Measurements from ENCODE around the gene TACC2.

The TACC2 gene

DNA sequence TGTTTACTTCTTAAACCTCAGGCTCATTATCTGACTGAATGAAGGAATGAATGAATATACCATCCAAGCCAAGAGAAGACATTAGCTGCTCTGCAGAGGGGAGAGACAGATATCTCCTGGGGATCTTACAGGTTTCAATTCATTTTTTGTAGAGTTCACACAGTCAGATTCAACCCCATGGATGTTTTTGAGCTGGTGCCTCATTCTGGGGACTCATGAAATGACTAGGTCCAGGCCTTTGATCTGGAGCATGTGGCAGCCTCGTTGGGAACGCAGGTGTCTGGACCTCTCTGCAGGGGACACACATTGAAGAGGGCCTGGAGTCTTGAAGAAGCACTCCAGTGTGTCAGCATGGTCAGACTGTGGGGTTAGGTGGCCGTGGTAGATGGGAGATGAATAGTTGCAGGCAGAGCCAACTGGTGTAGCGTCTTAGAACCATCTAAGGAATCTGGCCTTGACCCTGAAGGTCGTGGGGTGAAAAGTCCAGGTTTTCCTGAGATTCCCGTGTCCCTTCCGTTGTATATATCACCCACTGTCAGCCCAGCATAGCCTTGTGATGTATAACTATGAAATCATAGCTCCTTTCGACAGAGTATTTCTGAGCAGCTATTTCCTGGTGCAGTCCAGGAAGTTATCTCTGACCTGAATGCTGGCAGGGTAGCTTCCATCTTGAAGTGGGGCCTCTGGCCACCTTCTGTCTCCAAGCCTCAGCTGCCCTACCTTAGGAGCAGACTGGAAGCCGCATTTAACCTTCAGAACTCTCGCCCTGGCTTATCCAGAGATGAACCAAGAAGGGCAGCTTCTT, 304.4 kb downstream of the TACC2 start:
- TF ChIP-seq, protein P1, sequence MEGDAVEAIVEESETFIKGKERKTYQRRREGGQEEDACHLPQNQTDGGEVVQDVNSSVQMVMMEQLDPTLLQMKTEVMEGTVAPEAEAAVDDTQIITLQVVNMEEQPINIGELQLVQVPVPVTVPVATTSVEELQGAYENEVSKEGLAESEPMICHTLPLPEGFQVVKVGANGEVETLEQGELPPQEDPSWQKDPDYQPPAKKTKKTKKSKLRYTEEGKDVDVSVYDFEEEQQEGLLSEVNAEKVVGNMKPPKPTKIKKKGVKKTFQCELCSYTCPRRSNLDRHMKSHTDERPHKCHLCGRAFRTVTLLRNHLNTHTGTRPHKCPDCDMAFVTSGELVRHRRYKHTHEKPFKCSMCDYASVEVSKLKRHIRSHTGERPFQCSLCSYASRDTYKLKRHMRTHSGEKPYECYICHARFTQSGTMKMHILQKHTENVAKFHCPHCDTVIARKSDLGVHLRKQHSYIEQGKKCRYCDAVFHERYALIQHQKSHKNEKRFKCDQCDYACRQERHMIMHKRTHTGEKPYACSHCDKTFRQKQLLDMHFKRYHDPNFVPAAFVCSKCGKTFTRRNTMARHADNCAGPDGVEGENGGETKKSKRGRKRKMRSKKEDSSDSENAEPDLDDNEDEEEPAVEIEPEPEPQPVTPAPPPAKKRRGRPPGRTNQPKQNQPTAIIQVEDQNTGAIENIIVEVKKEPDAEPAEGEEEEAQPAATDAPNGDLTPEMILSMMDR (IDR thresholded peaks at IDR 0.05; ENCODE audit: insufficient read depth, low read length, missing control alignments), result no peak
- no peak overlapping the region for H3K4me3 ChIP-seq (ENCODE audit: low read depth, low read length)
- no peak for DNase-seq (ENCODE audit: low read depth, low spot score)
- ChIA-PET CTCF (interaction anchor here (0.8 to 8.6 kb wide), 12 partner anchors 9 to 273 kb away, joined by 3 to 146 read pairs (median 3); partner anchors contain the start of gene ARMS2), POLR2A (no interaction called here)

GRCh38 chr10:122293961-122294380, 305.0 kb downstream of the TACC2 start:
- H3K4me3 ChIP-seq (ENCODE audit: low read depth, low read length), result no peak overlapping the region
- TF ChIP-seq, protein P1 (IDR thresholded peaks at IDR 0.05; ENCODE audit: insufficient read depth, low read length, missing control alignments), result no peak
- DNase-seq (ENCODE audit: low read depth, low spot score), result no peak
- POLR2A ChIA-PET, result no interaction called here
- CTCF ChIA-PET, result interaction anchor here (0.8 to 8.6 kb wide), 12 partner anchors 9 to 272 kb away, joined by 3 to 146 read pairs (median 3); partner anchors contain the start of gene ARMS2

- CTCF ChIA-PET, result interaction anchor here (1.0 to 8.6 kb wide), 7 partner anchors 15 to 271 kb away, joined by 3 to 203 read pairs (median 5); partner anchors contain the start of gene ARMS2
- TF ChIP-seq, protein P1 (IDR thresholded peaks at IDR 0.05; ENCODE audit: insufficient read depth, low read length, missing control alignments), result no peak
These were observed 305.8 kb downstream of the TACC2 start for GRCh38 chr10:122294511-122295450.

DNA sequence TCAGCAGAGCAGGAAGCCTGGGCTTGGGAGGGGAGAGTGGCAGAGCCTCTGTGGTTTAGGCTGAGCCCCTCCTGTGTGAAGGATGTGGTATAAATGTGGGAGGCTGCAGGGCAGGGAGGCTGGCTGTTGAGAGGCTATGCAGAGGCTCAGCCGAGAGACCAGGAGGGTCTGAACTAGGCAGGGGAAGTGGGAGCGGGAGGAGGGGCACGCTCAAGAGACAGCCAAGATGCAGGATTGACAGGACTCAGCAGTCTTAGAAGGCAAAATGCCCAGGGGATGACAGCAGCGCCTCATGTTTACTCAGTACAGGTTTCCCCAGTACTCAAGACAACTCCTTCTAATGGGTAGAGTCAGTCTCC, 306.5 kb downstream of the TACC2 start:
- POLR2A ChIA-PET, result no interaction called here
- no peak overlapping the region for H3K4me3 ChIP-seq (ENCODE audit: low read depth, low read length)
- no peak for DNase-seq (ENCODE audit: low read depth, low spot score)
- CTCF ChIA-PET, result interaction anchor here (1.0 to 8.6 kb wide), 7 partner anchors 8 to 271 kb away, joined by 3 to 203 read pairs (median 12); no protein-coding TSS in a partner anchor
- TF ChIP-seq, protein P1 (IDR thresholded peaks at IDR 0.05; ENCODE audit: insufficient read depth, low read length, missing control alignments), result no peak

More at GRCh38 chr10:122294511-122295450, 305.8 kb downstream of the TACC2 start:
- DNase-seq (ENCODE audit: low read depth, low spot score), result no peak
- H3K4me3 ChIP-seq (ENCODE audit: low read depth, low read length), result no peak overlapping the region
- POLR2A ChIA-PET, result no interaction called here

DNA sequence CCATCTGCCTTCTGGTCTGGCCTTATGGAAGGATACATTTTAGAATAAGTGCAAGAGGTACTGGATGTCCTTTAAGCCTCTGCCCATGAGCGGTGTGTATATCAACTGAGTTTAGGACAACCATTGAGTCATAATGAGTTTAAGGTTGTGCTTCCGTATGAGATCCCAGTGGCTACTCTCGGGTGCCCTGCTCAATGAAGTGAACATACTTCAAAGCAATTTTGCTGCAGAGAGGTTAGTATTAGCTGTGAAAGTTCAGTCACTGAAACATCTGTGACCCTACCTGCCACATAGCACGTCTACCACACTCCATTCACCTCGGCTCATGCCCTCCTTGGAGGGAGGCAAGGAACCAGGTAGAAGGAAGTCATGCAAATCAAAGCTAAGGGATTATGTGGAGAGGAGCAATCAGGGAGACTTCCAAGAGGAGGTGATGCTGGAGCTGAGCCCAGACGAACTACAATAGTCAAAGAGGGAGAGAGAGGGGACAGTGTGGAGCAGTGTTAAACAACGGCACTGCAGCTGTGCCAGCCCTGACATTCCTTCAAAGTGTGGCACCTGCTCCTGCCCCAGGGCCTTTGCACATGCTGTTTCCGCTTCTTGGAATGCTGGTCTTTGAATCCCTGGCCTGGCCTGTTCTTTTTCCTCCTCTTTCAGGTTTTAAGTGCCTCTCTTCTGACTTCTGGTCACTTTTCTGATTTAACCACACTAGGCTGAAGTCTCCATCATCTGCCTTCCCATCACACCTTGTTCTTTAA, 307.6 kb downstream of the TACC2 start:
- CTCF ChIA-PET, result interaction anchor here (0.8 to 8.6 kb wide), 13 partner anchors 9 to 408 kb away, joined by 3 to 203 read pairs (median 4); no protein-coding TSS in a partner anchor
- POLR2A ChIA-PET, result no interaction called here
- DNase-seq (ENCODE audit: low read depth, low spot score), result no peak
- TF ChIP-seq, protein P1 (IDR thresholded peaks at IDR 0.05; ENCODE audit: insufficient read depth, low read length, missing control alignments), result no peak
- no peak overlapping the region for H3K4me3 ChIP-seq (ENCODE audit: low read depth, low read length)
